Measurements from ENCODE around the gene DPYSL5. TPM values are rescaled to one million over a fixed set of nuclear protein-coding genes. Genes with fewer than 3 reads are reported as not detected.

The DPYSL5 gene, protein sequence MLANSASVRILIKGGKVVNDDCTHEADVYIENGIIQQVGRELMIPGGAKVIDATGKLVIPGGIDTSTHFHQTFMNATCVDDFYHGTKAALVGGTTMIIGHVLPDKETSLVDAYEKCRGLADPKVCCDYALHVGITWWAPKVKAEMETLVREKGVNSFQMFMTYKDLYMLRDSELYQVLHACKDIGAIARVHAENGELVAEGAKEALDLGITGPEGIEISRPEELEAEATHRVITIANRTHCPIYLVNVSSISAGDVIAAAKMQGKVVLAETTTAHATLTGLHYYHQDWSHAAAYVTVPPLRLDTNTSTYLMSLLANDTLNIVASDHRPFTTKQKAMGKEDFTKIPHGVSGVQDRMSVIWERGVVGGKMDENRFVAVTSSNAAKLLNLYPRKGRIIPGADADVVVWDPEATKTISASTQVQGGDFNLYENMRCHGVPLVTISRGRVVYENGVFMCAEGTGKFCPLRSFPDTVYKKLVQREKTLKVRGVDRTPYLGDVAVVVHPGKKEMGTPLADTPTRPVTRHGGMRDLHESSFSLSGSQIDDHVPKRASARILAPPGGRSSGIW
- not detected for total RNA-seq
- polyA plus RNA-seq, result not detected
- long read RNA-seq, donor 1, result 0 reads
- long read RNA-seq, donor 2, result 0 reads

DNA sequence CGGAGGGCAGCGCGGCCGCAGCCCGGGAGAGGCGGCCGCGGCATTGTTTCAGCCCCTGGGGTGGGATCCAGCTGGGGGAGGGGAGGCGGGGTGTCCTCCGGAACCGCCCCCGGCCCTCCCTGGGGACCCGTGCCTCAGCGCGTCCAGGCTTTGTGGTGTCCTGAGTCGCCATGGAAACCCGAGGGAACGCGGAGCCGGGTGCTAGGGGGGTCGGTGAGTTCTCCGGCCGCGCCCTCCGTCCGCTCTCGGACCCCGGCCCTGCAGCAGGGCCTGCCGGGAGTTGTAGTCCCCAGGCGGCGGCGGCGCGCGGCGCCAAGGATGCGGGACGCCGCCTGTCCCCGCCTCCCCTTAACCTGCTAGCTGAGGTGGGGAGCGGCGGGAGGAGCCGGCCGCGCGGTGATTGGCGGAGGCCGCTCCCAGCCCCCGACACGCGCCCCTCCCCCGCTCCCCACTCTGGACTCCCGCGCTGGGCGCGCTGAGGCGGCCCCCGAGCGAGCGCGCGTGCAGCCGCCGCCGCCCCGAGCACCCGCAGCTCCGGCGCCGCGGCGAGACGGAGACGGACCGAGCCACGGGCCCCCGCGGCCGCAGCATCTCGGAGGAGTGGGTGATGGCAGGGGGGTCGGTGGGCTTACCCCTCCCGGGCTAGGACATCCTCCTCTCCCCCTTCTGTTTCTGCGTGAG lies at the start of gene DPYSL5:
Gene DPYSL5 (plus strand): TSS at position 478 of the 681 bp plus-strand sequence. CDS start 50,368 bp downstream, outside the sequence.
- Histone ChIP-seq H3K4me1 (ENCODE audit: control insufficient read depth in 1 of 2, insufficient read depth in 2 of 2, low read length in 2 of 2) (no peaks in the 10 kb centered on the region), H3K27ac (ENCODE audit: low read depth in 1 of 2, low read length in 2 of 2) (no peak within 1 kb of the TSS), H3K36me3 (ENCODE audit: control insufficient read depth in 1 of 2, insufficient read depth in 2 of 2, low read length in 1 of 2) (no peaks in the 10 kb centered on the region), H3K4me3 (ENCODE audit: low read length in 2 of 2) (peak within 1 kb of the TSS; percentile 24 to 30), H3K9me3 (ENCODE audit: control insufficient read depth, low read length) (no peaks in the 10 kb centered on the region), H3K27me3 (ENCODE audit: control insufficient read depth in 1 of 2, insufficient read depth in 2 of 2, low read length in 1 of 2) (peaks cover 0 to 2% of the 10 kb centered on the region in 2 donors)
- ATAC-seq (ENCODE audit: low FRiP score) (no peak), DNase-seq (peak in 1 of 2 donors; percentile 77)
- intact Hi-C loops (cut with DNase I), result loop anchor here (5.0 kb wide), 2 partner anchors 75 to 95 kb away; no protein-coding TSS in a partner anchor
- WGBS, 2 donors, result 1% methylated on average over 46 to 83 of the region's 83 CpGs

DNA sequence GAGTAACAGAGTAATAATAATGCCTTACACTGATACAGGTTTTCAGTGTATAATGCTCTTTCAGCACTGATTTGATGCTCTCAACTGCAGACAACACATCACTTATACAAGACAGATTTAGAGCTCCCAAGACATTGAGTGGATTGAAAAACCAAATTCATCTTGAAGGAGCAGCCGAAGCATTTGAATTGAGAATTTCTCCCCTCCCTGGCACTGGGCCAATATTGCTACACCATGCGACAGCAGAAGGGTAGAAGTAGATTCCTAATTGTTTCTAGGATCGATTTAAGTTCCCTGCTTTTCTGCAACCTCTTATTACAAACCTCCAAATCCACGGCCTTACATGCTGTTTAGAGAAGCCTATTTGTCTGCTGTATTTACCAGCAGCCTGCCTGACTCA lies 46.6 kb upstream of the DPYSL5 start:
- DNase-seq, result no peak
- WGBS, 2 donors, result 69 to 84% methylated on average over 4 of the region's 4 CpGs
- intact Hi-C loops (cut with DNase I), result no loop called here

DNA sequence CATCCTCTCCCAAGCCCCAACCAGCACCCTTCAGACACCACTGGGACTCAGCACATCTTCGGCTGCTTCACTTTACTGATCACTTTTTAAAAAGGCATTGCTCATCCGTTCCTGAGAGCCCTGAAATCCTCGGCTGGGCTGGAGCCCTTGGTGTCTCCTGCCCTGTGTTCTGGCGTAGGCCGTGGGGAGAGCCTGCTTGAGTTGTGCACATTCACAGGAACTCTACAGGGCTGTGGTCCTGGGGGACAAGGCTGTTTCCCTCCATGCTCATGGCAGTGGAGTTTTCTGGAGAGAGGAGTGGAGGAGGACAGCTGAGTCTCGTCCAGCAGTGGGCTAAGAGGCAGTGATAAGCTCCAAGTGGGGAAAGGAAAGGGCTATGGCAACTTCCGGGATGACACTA lies 46.1 kb upstream of the DPYSL5 start:
- Histone ChIP-seq H3K36me3 (ENCODE audit: control insufficient read depth in 1 of 2, insufficient read depth in 2 of 2, low read length in 1 of 2) (no peaks in the 10 kb centered on the region), H3K27me3 (ENCODE audit: control insufficient read depth in 1 of 2, insufficient read depth in 2 of 2, low read length in 1 of 2) (no peaks in the 10 kb centered on the region), H3K4me1 (ENCODE audit: control insufficient read depth in 1 of 2, insufficient read depth in 2 of 2, low read length in 2 of 2) (no peaks in the 10 kb centered on the region), H3K27ac (ENCODE audit: low read depth in 1 of 2, low read length in 2 of 2) (no peak overlapping the region), H3K9me3 (ENCODE audit: control insufficient read depth, low read length) (no peaks in the 10 kb centered on the region), H3K4me3 (ENCODE audit: low read length in 2 of 2) (no peak overlapping the region)
- ATAC-seq (ENCODE audit: low FRiP score) (no peak), DNase-seq (no peak)
- intact Hi-C loops (cut with DNase I), result no loop called here
- 94 to 95% methylated on average over 7 of the region's 7 CpGs for WGBS, 2 donors

More for the DNA sequence above, 46.6 kb upstream of the DPYSL5 start:
- H3K4me3 ChIP-seq (ENCODE audit: low read length in 2 of 2), result no peak overlapping the region
- H3K36me3 ChIP-seq (ENCODE audit: control insufficient read depth in 1 of 2, insufficient read depth in 2 of 2, low read length in 1 of 2), result no peaks in the 10 kb centered on the region
- H3K27me3 ChIP-seq (ENCODE audit: control insufficient read depth in 1 of 2, insufficient read depth in 2 of 2, low read length in 1 of 2), result no peaks in the 10 kb centered on the region
- H3K4me1 ChIP-seq (ENCODE audit: control insufficient read depth in 1 of 2, insufficient read depth in 2 of 2, low read length in 2 of 2), result no peaks in the 10 kb centered on the region
- no peak overlapping the region for H3K27ac ChIP-seq (ENCODE audit: low read depth in 1 of 2, low read length in 2 of 2)
- H3K9me3 ChIP-seq (ENCODE audit: control insufficient read depth, low read length), result no peaks in the 10 kb centered on the region
- no peak for ATAC-seq (ENCODE audit: low FRiP score)

DNA sequence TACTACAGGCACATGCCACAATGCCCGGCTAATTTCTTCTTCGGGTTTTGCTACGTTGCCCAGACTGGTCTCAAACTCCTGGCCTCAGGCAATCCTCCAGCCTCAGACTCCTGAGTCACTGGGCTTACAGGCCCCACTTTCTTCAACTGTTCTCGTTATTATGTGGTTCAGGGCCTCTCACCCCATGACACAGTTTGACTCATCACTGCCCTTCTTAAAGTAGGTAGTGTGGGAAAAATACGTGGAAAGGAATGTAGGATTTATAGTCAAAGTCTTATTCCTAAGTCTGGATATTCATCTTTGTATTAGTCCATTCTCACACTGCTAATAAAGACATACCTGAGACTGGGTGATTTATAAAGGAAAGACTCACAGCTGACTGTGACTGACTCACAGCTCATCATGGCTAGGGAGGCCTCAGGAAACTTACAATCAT lies 42.7 kb upstream of the DPYSL5 start:
- Histone ChIP-seq H3K27ac (ENCODE audit: low read depth in 1 of 2, low read length in 2 of 2) (no peak overlapping the region), H3K4me3 (ENCODE audit: low read length in 2 of 2) (no peak overlapping the region), H3K9me3 (ENCODE audit: control insufficient read depth, low read length) (no peaks in the 10 kb centered on the region), H3K4me1 (ENCODE audit: control insufficient read depth in 1 of 2, insufficient read depth in 2 of 2, low read length in 2 of 2) (no peaks in the 10 kb centered on the region), H3K36me3 (ENCODE audit: control insufficient read depth in 1 of 2, insufficient read depth in 2 of 2, low read length in 1 of 2) (no peaks in the 10 kb centered on the region), H3K27me3 (ENCODE audit: control insufficient read depth in 1 of 2, insufficient read depth in 2 of 2, low read length in 1 of 2) (no peaks in the 10 kb centered on the region)
- DNase-seq (no peak), ATAC-seq (ENCODE audit: low FRiP score) (no peak)
- intact Hi-C loops (cut with DNase I), result no loop called here
- 71 to 76% methylated on average over 5 of the region's 5 CpGs for WGBS, 2 donors

DNA sequence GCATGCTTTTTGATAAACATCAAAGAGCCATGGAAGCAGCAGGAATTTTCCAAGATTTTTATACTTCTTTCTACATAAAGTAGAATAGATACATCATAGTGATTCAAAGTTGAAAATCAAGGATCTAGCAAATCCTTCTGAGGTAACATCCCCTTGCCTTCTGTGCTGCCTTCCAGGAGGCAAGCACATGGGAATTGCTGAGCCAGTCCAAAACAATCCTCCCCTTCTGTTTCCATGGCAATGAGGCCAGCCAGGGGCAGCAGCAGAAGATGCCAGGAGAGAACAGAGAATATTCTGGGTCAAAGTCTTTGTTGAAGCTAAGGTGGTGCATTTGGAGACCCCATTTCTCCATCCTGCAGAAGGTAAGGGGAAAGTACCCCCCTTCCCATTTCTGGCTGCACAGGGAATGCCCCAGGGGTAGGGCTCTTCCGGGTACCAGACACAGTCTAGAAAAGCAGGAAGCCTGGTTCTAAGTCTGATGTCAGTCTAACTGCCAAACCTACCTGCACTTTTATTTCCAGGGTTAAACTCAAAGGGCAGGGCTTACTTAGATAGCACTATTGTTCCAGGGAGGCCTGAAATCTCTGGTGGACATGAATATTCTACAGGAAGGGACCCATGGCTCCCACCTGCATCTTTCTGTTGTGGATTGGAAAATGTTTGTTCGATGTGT lies 40.0 kb upstream of the DPYSL5 start:
- intact Hi-C loops (cut with DNase I), result no loop called here
- ATAC-seq (ENCODE audit: low FRiP score) (no peak), DNase-seq (no peak)
- H3K27me3 ChIP-seq (ENCODE audit: control insufficient read depth in 1 of 2, insufficient read depth in 2 of 2, low read length in 1 of 2), result no peaks in the 10 kb centered on the region
- H3K9me3 ChIP-seq (ENCODE audit: control insufficient read depth, low read length), result no peaks in the 10 kb centered on the region
- H3K36me3 ChIP-seq (ENCODE audit: control insufficient read depth in 1 of 2, insufficient read depth in 2 of 2, low read length in 1 of 2), result no peaks in the 10 kb centered on the region
- H3K4me1 ChIP-seq (ENCODE audit: control insufficient read depth in 1 of 2, insufficient read depth in 2 of 2, low read length in 2 of 2), result no peaks in the 10 kb centered on the region
- H3K4me3 ChIP-seq (ENCODE audit: low read length in 2 of 2), result no peak overlapping the region
- no peak overlapping the region for H3K27ac ChIP-seq (ENCODE audit: low read depth in 1 of 2, low read length in 2 of 2)
- 54 to 60% methylated on average over 2 of the region's 2 CpGs for WGBS, 2 donors

DNA sequence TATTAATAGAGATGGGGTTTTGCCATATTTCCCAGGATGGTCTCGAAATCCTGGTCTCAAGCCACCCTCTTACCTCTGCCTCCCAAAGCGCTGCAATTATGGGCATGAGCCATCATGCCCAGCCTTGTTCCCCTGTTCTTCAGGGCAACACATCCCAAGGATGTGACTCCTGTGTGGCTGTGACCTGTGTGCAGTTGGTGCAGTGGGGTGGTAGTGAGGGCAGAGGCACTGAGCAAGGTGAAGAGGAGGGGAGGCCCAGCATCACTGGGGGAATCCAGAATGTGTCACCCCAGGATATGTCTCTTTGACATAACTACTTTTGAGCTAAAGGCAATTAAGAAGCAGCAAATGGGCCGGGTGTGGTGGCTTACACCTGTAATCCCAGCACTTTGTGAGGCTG lies 38.7 kb upstream of the DPYSL5 start:
- ATAC-seq (ENCODE audit: low FRiP score) (no peak), DNase-seq (no peak)
- no peaks in the 10 kb centered on the region for H3K4me1 ChIP-seq (ENCODE audit: control insufficient read depth in 1 of 2, insufficient read depth in 2 of 2, low read length in 2 of 2)
- no peaks in the 10 kb centered on the region for H3K27me3 ChIP-seq (ENCODE audit: control insufficient read depth in 1 of 2, insufficient read depth in 2 of 2, low read length in 1 of 2)
- no peaks in the 10 kb centered on the region for H3K9me3 ChIP-seq (ENCODE audit: control insufficient read depth, low read length)
- intact Hi-C loops (cut with DNase I), result no loop called here
- 93 to 94% methylated on average over 3 of the region's 3 CpGs for WGBS, 2 donors
- no peak overlapping the region for H3K27ac ChIP-seq (ENCODE audit: low read depth in 1 of 2, low read length in 2 of 2)
- no peaks in the 10 kb centered on the region for H3K36me3 ChIP-seq (ENCODE audit: control insufficient read depth in 1 of 2, insufficient read depth in 2 of 2, low read length in 1 of 2)
- no peak overlapping the region for H3K4me3 ChIP-seq (ENCODE audit: low read length in 2 of 2)

DNA sequence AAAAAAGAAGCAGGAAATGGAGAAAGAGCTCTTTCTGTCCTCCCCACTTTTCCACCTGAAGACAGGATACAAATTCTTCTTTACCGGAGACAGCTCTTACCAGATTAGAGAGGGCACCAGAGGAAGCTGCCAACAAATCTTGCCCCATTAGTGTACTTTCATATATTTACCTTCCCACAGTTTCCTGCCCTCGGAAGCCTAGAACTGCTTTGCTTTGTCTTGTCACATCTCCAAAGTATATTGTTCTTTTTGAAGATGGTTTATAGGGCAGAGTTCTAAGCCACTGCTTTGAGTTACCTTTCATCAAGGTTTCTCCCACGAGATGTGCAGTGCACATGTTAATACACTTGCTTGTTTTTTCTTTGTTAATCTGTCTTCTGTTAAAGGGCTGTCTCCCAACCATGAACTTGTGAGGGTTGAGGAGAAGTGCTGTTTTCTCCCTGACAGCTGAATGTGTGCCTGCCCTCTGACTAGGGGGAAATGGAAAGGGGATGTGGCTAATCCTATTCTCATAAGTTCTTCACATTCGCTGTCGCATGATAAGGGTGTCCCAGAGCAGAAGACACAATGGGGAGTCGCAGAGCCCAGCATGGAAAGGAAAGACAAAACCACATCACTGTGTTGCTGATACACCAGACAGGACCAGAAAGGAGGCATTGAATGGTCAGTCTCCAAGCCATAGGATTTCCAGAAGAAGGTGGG lies 37.9 kb upstream of the DPYSL5 start:
- intact Hi-C loops (cut with DNase I), result no loop called here
- no peak for ATAC-seq (ENCODE audit: low FRiP score)
- Histone ChIP-seq H3K27me3 (ENCODE audit: control insufficient read depth in 1 of 2, insufficient read depth in 2 of 2, low read length in 1 of 2) (no peaks in the 10 kb centered on the region), H3K27ac (ENCODE audit: low read depth in 1 of 2, low read length in 2 of 2) (no peak overlapping the region), H3K36me3 (ENCODE audit: control insufficient read depth in 1 of 2, insufficient read depth in 2 of 2, low read length in 1 of 2) (no peaks in the 10 kb centered on the region), H3K9me3 (ENCODE audit: control insufficient read depth, low read length) (no peaks in the 10 kb centered on the region), H3K4me1 (ENCODE audit: control insufficient read depth in 1 of 2, insufficient read depth in 2 of 2, low read length in 2 of 2) (no peaks in the 10 kb centered on the region), H3K4me3 (ENCODE audit: low read length in 2 of 2) (no peak overlapping the region)
- no peak for DNase-seq
- 75 to 76% methylated on average over 6 of the region's 6 CpGs for WGBS, 2 donors

DNA sequence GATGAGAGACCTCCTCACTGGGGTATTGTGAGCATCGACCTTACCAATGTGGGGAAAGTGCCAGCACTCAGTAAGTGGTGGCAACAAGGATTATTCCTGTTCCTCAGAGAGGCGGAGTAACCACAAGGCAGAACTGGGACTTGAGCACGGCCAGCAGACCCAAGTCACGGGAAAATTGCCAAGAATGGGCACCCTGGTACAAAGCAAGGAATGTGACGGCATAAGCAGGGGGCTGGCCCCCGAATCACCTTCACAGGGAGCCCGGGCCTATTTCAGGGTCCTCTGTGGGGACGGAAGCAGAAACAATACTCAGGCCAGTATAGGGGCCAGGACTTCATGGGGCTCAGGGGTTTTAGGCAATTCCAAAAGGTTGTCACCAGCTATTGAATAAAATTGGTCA lies 36.7 kb upstream of the DPYSL5 start:
- Histone ChIP-seq H3K36me3 (ENCODE audit: control insufficient read depth in 1 of 2, insufficient read depth in 2 of 2, low read length in 1 of 2) (no peaks in the 10 kb centered on the region), H3K9me3 (ENCODE audit: control insufficient read depth, low read length) (no peaks in the 10 kb centered on the region), H3K4me3 (ENCODE audit: low read length in 2 of 2) (no peak overlapping the region), H3K27me3 (ENCODE audit: control insufficient read depth in 1 of 2, insufficient read depth in 2 of 2, low read length in 1 of 2) (no peaks in the 10 kb centered on the region), H3K27ac (ENCODE audit: low read depth in 1 of 2, low read length in 2 of 2) (no peak overlapping the region), H3K4me1 (ENCODE audit: control insufficient read depth in 1 of 2, insufficient read depth in 2 of 2, low read length in 2 of 2) (no peaks in the 10 kb centered on the region)
- no peak for DNase-seq
- intact Hi-C loops (cut with DNase I), result no loop called here
- ATAC-seq (ENCODE audit: low FRiP score), result no peak
- 57 to 67% methylated on average over 8 of the region's 8 CpGs for WGBS, 2 donors
